Lower leg skin (tissue), 4 donors: ENCODE data around the gene TECTA. TPM values are rescaled to one million over a fixed set of nuclear protein-coding genes. Genes with fewer than 3 reads are reported as not detected.

Experiments
- DNase-seq, 2 donors: peaks; one replicate each; pipeline ENCODE4 v3.0.0-alpha.2; 2019; ENCODE audit warnings: low spot score in 2 of 2
- H3K4me3 ChIP-seq: fragments of 200-600 bp; sonication (generic); 2 replicates; pipeline ENCODE4 v1.5.1; 2017; ENCODE audit warnings: mild to moderate bottlenecking, low read depth; ENCODE audit not compliant: poor library complexity, severe bottlenecking
- POLR2A ChIP-seq, 2 donors: fragments of 450-650 bp; IDR thresholded peaks; one replicate each; pipeline ENCODE4 v1.6.1; 2016 to 2017; ENCODE audit warnings: antibody characterized with exemption in 2 of 2, mild to moderate bottlenecking in 1 of 2, moderate library complexity in 1 of 2
- WGBS, 2 donors: methylation state at CpG; one replicate each; pipeline ENCODE4 v1.1.5; 2018; 5-methylcytosine and 5-hydroxymethylcytosine counted together
- intact Hi-C: fragments of 100-400 bp; cut with DNase I; formaldehyde crosslinking; loops from one replicate; pipeline ENCODE4 v1.15.0; 2023; ENCODE audit warnings: low total_unique reads
- total RNA-seq, 4 donors: library from RNA; depleted of rRNA; stranded (reverse); fragments of >200 nt; gene quantifications; one replicate each; pipeline ENCODE4 v1.1.0, GENCODE V29; 2016
- TF ChIP-seq, protein P1 (sequence below), 3 donors: fragments of 450-650 bp; IDR thresholded peaks; one replicate each; pipeline ENCODE4 v1.5.1; 2016; ENCODE audit warnings: antibody characterized with exemption in 3 of 3, mild to moderate bottlenecking in 3 of 3, moderate library complexity in 2 of 3

The TECTA gene
- total RNA-seq, 4 donors from 2014 or later: 0.08 to 1.2 (median 0.20) TPM

DNA sequence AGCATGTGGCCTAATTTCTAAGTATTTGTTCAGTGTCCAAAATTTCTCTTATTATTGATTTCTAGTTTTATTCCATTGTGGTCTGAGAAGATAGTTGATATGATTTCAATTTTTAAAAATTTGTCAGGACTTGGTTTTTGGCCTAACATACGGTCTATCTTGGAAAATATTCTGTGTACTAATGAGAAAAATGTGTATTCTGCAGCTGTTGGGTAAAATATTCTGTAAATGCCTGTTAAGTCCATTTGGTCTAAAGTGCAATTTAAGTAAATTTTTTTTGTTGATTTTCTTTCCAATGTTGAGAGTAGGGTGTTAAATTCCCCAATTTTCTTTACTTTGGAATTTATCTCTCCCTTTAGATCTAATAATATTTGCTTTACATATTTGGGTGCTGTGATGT is 78.3 kb downstream of the TECTA start:
- TF ChIP-seq POLR2A (IDR thresholded peaks at IDR 0.05): no peak
- TF ChIP-seq, protein P1, sequence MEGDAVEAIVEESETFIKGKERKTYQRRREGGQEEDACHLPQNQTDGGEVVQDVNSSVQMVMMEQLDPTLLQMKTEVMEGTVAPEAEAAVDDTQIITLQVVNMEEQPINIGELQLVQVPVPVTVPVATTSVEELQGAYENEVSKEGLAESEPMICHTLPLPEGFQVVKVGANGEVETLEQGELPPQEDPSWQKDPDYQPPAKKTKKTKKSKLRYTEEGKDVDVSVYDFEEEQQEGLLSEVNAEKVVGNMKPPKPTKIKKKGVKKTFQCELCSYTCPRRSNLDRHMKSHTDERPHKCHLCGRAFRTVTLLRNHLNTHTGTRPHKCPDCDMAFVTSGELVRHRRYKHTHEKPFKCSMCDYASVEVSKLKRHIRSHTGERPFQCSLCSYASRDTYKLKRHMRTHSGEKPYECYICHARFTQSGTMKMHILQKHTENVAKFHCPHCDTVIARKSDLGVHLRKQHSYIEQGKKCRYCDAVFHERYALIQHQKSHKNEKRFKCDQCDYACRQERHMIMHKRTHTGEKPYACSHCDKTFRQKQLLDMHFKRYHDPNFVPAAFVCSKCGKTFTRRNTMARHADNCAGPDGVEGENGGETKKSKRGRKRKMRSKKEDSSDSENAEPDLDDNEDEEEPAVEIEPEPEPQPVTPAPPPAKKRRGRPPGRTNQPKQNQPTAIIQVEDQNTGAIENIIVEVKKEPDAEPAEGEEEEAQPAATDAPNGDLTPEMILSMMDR (IDR thresholded peaks at IDR 0.05): no peak
- WGBS, 2 donors: 58 to 64% methylated on average over 1 of the region's 1 CpG
- intact Hi-C loops: no loop called here
- H3K4me3 ChIP-seq: no peak overlapping the region
- no peak for DNase-seq

GRCh38 chr11:121180183-121180582 is 79.1 kb downstream of the TECTA start:
- TF ChIP-seq POLR2A (IDR thresholded peaks at IDR 0.05): no peak
- TF ChIP-seq, protein P1 (IDR thresholded peaks at IDR 0.05): no peak
- H3K4me3 ChIP-seq: no peak overlapping the region
- intact Hi-C loops: loop anchor here (10.0 kb wide), 1 partner anchor 655 kb away; no protein-coding TSS in a partner anchor
- no peak for DNase-seq
- 89 to 100% methylated on average over 1 of the region's 1 CpG for whole genome bisulfite sequencing, 2 donors

DNA sequence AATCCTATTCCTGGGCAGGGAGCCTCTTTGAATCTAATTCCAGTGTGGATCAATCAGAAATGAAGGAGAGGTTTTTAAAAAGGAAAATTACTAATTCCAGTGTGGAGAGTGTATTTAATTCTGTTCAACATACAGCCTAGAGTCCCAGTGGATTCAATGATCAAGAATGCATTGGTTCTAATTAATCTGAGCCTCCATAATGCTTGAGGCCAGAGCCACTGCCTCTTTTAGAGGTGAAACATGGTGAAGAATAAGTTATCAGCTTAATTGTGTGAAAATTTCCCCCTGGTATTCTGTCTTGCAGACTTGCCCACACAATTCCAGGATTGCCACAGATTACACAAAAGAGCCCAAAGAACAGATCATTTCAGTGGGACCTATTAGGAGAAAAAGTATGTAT is 87.7 kb downstream of the TECTA start:
- no peak for TF ChIP-seq POLR2A (IDR thresholded peaks at IDR 0.05)
- TF ChIP-seq, protein P1 (IDR thresholded peaks at IDR 0.05): no peak
- no peak for DNase-seq
- no peak overlapping the region for H3K4me3 ChIP-seq
- intact Hi-C loops: loop anchor here (10.0 kb wide), 1 partner anchor 664 kb away; no protein-coding TSS in a partner anchor

DNA sequence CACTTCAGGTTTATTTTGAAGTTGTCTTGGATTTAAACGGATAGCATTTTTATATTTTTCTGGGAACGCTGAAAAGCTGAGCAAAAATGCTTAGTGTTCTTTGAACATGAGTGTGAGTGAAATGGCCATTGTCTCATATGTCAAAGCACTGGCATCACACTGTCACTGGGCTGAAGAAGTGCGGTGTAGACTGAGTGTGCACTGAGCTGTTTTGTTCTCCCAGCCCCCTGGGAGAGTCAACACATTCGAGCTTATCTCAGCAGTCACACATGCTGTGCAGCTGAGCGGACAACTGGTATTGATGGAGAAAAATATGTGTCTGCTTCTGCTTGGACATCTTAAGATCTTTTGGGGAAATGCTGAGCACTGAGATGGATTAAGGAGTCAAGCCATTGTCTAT is 90.8 kb downstream of the TECTA start:
- 78 to 83% methylated on average over 5 of the region's 5 CpGs for WGBS, 2 donors
- H3K4me3 ChIP-seq: no peak overlapping the region
- intact Hi-C loops: no loop called here
- TF ChIP-seq POLR2A (IDR thresholded peaks at IDR 0.05): no peak
- TF ChIP-seq, protein P1 (IDR thresholded peaks at IDR 0.05): no peak
- DNase-seq: no peak

DNA sequence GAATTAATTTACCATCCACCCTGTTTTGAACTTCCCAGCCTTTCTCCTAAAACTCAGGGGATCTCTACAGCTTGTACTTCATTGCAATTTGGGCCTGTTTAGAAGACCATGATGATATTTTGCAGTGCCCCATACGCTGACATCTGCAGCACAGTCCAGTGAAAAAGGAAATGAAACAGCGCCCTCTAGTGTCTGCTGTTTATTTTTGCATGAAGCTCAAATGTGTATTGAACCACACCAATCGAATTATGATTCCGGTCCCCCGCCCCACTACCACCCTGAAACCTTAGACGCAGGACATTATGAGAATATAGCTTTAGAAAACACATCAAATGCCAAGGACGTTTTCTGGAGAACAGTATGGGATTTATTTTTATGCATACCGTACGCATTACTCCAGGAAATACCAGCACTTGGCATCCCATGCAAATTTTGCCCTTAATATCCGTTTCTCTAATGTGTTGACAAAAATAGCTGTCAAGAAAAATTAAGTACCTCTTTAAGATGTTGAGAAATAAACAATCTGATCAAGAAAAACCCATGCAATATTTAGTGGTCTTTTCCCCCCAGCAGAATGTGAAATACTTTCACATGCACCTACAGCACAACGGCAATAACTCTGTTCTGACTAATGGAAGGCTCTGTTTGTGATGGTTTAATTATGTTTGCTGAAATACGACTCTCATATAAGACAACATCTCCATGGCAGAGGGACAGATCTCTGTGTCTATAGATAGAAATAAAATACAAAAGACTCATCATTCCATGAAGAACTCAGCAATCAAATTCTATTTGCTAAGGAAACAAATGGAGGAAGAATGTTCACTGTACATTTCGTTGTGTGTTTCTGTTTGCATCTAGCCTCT is 93.9 kb downstream of the TECTA start:
- DNase-seq: peak in 1 of 2 donors; percentile 57
- no peak for TF ChIP-seq POLR2A (IDR thresholded peaks at IDR 0.05)
- TF ChIP-seq, protein P1 (IDR thresholded peaks at IDR 0.05): no peak
- H3K4me3 ChIP-seq: no peak overlapping the region
- WGBS, 2 donors: 13 to 18% methylated on average over 13 of the region's 13 CpGs
- intact Hi-C loops: no loop called here
